Tibial artery (tissue), 4 donors: ENCODE measurements around the gene GANAB.
"Not testable (repeated sequence)": the region's sequence is repeated elsewhere in the genome, so short reads cannot be mapped to it uniquely, and the experiment has no call there.

Source experiments
- DNase-seq, 2 donors: peaks; one replicate each; pipeline ENCODE4 v3.0.0-alpha.2; 2019
- H3K27ac ChIP-seq, 2 donors: fragments of 200-600 bp; sonication (generic) in 1 of 2; 1 replicate in 1 of 2; 2 replicates in 1 of 2; pipeline ENCODE4 v1.5.1; 2018 to 2019; ENCODE audit warnings: mild to moderate bottlenecking in 1 of 2
- H3K27me3 ChIP-seq, 2 donors: fragments of 200-600 bp; sonication (generic) in 1 of 2; one replicate each; pipeline versions ENCODE4 v1.5.1 to v1.6.0; 2016 to 2019
- H3K36me3 ChIP-seq, 3 donors: fragments of 200-600 bp; sonication (generic) in 2 of 3; one replicate each; pipeline ENCODE4 v1.5.1; 2016 to 2019; ENCODE audit warnings: mild to moderate bottlenecking in 2 of 3
- H3K4me1 ChIP-seq, 4 donors: fragments of 200-600 bp; sonication (generic) in 2 of 4; 1 replicate in 3 of 4; 2 replicates in 1 of 4; pipeline ENCODE4 v1.5.1; 2016 to 2019
- H3K4me3 ChIP-seq, 2 donors: fragments of 200-600 bp; sonication (generic) in 1 of 2; 1 replicate in 1 of 2; 2 replicates in 1 of 2; pipeline ENCODE4 v1.5.1; 2018 to 2019; ENCODE audit warnings: mild to moderate bottlenecking in 2 of 2
- H3K9me3 ChIP-seq, 3 donors: fragments of 200-600 bp; sonication (generic) in 1 of 3; one replicate each; pipeline ENCODE4 v1.5.1; 2016 to 2019
- intact Hi-C: fragments of 100-400 bp; cut with DNase I; formaldehyde crosslinking; loops from one replicate; pipeline ENCODE4 v1.15.0; 2023; ENCODE audit warnings: low total_unique reads
- TF ChIP-seq, protein P1 (sequence below), 2 experiments: fragments of 200-600 bp in 1 of 2; fragments of 450-650 bp in 1 of 2; IDR thresholded peaks; one replicate each; pipeline ENCODE4 v1.5.1; 2017 to 2019; ENCODE audit warnings: antibody characterized with exemption in 2 of 2, mild to moderate bottlenecking in 1 of 2, moderate library complexity in 1 of 2

GANAB gene

DNA sequence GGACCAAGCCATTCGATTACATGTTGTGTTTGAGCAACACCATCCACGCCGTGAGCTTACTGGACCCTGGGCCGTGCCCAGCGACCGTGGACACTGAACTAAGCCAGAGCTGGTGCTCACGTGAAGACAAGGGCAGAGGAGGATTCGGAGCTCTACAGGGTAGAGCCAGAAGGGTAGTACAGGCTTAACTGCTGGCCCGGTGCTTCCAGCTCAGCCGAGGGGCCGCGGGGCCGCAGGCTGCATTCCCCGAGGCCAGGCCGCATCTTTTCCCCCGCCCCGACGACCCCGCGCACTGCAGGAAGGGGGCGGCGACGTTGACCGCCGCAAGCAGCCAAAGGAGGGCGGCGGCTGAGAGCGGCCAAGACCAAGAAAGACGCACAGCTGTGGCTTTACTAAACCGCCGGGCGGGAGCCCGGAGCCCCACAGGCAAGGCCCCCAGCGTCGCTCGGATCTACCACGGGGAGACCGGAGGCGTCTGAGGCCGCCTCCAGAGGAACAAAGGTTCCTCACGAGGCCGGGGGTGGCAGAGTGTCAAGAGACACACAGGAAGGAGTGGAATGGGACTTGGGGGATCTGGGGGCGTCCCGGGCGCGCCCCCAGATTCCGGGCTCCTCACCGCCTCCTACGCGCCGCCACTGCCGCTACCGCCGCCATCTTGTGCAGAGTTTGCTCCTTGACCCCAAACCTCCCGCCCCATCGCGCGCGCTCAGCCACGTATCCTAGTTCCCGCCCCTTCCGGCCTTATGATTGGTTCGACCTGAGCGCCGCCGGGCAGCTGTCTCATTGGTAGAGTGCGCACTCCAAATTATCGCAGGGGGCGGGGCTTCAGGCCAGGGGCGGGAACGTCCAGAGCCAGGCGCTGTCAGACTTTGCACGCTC lies at the start of gene GANAB:
TSS of gene GANAB (minus strand) at position 668 of the 879 bp plus-strand sequence. CDS start at position 654, 14 bp downstream.
- Histone ChIP-seq H3K4me1 (peaks cover 0 to 35% (median 25%) of the 10 kb centered on the region in 4 donors), H3K4me3 (peak within 1 kb of the TSS; percentile 89 to 100), H3K27ac (peak within 1 kb of the TSS; percentile 95 to 99), H3K36me3 (peaks cover 32 to 58% (median 35%) of the 10 kb centered on the region in 3 donors), H3K9me3 (no peaks in the 10 kb centered on the region), H3K27me3 (no peaks in the 10 kb centered on the region)
- intact Hi-C loops, result no loop called here
- TF ChIP-seq, protein P1, sequence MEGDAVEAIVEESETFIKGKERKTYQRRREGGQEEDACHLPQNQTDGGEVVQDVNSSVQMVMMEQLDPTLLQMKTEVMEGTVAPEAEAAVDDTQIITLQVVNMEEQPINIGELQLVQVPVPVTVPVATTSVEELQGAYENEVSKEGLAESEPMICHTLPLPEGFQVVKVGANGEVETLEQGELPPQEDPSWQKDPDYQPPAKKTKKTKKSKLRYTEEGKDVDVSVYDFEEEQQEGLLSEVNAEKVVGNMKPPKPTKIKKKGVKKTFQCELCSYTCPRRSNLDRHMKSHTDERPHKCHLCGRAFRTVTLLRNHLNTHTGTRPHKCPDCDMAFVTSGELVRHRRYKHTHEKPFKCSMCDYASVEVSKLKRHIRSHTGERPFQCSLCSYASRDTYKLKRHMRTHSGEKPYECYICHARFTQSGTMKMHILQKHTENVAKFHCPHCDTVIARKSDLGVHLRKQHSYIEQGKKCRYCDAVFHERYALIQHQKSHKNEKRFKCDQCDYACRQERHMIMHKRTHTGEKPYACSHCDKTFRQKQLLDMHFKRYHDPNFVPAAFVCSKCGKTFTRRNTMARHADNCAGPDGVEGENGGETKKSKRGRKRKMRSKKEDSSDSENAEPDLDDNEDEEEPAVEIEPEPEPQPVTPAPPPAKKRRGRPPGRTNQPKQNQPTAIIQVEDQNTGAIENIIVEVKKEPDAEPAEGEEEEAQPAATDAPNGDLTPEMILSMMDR (IDR thresholded peaks at IDR 0.05), result no peak
- peak; percentile 99 to 100 for DNase-seq

DNA sequence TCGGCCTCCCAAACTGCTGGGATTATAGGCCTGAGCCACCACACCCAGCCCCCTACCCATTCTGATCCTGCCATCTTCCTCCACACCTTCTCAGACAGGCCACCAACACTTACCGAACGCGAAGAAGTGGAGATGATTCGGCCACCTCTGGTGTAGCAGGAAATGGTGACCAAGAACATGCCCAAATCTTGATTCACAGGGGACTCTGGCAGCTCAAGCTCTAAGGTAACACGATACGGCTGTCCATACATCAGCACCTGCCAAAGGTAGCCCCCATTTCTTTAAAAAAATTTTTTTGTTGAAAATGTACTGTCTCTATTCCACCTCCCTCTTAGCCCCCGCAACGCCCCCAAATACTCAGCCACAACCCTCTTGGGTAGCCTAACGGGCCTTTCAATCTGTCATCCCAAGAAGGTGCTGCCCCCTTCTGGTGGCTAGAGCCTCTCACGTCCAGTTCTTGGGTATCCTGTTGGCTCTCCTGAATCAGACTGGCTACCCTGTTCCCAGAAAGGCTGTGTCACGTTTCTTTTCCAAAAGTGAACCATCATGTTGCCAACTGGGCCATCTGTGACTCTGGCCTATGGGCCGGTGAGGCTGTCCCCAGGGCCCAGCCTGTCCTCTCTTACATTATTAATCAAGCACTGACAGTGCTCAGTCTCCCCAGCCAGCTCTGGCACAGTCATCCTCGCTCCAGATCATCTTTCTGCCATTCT lies 48.2 kb upstream of the GANAB start:
- Histone ChIP-seq H3K4me1 (peaks cover 0 to 7% (median 0%) of the 10 kb centered on the region in 4 donors), H3K27me3 (no peaks in the 10 kb centered on the region), H3K4me3 (no peak overlapping the region), H3K36me3 (peaks cover 23 to 47% (median 30%) of the 10 kb centered on the region in 3 donors), H3K27ac (no peak overlapping the region), H3K9me3 (no peaks in the 10 kb centered on the region)
- DNase-seq, result peak; percentile 86 to 88
- TF ChIP-seq, protein P1 (IDR thresholded peaks at IDR 0.05), result peak; percentile 76 to 87
- intact Hi-C loops, result loop anchor here (10.0 kb wide), 1 partner anchor 300 kb away; no protein-coding TSS in a partner anchor

DNA sequence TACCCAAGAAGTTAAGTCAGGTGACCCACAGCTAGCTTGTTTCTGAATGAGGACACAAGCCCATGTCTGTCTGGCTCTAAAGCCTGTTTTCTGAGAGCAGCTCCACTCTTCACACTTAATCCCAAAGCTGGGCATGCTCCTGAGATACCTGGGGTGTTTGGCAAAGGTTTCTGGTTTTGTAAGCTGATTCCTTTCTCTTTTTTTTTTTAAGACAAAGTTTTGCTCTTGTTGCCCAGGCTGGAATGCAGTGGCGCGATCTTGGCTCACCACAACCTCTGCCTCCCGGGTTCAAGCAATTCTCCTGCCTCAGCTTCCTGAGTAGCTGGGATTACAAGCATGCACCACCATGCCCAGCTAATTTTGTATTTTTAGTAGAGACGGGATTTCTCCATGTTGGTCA lies 47.2 kb upstream of the GANAB start:
- H3K36me3 ChIP-seq, result peaks cover 23 to 48% (median 30%) of the 10 kb centered on the region in 3 donors
- intact Hi-C loops, result loop anchor here (10.0 kb wide), 1 partner anchor 299 kb away; no protein-coding TSS in a partner anchor
- not testable (repeated sequence) for DNase-seq, H3K27me3 ChIP-seq, H3K27ac ChIP-seq, H3K4me3 ChIP-seq, H3K9me3 ChIP-seq
- peaks cover 0 to 11% (median 0%) of the 10 kb centered on the region in 4 donors for H3K4me1 ChIP-seq

DNA sequence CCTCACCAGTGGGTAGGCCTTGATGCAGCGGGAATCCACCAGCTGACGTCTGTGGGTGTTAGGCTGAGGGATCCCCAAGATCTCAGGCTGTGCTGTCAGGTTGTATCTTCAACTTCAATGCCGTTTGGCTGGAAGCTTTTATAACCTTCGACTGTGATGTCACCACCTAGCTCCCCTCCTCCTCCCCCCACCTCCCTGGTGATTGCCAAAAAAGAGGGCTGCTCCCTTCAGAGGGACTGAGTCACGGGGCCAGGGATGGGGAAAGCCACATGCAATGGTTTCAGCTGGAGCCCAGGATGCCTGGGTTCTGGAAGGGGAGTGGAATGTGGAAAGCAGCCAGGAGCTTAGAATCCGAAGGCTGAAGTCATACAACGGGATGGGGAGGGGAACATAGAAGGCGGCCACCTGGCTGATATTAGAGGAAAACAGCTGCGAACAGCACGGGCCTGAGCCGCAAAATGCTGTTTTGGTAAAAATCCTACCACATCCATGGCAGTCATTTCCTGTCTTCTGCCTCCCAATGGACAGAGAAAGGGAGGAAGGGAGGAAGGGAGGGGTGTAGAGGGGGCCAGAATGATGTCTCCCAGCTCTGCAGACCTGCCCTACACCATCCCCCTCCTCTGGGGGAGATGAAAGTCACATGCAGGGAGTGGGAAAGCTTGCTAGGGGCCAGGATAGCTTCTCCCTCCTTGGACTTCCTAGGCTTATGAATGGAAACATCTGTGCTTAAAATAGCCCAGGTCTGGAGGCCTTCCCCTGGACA lies 43.2 kb upstream of the GANAB start, which contains the start of gene LRRN4CL:
TSS of gene LRRN4CL (minus strand) at position 110 of the 763 bp plus-strand sequence. CDS start 1,022 bp downstream, outside the sequence.
- H3K27me3 ChIP-seq, result peaks cover 0 to 16% of the 10 kb centered on the region in 2 donors
- DNase-seq, result peak; percentile 86 to 90
- intact Hi-C loops, result loop anchor here (10.0 kb wide), 1 partner anchor 295 kb away; no protein-coding TSS in a partner anchor
- H3K4me1 ChIP-seq, result peaks cover 0 to 15% (median 4%) of the 10 kb centered on the region in 4 donors
- peak within 1 kb of the TSS in 1 of 2 donors; percentile 18 for H3K27ac ChIP-seq
- peak within 1 kb of the TSS in 1 of 2 donors; percentile 22 for H3K4me3 ChIP-seq
- H3K36me3 ChIP-seq, result peaks cover 23 to 48% (median 30%) of the 10 kb centered on the region in 3 donors
- H3K9me3 ChIP-seq, result no peaks in the 10 kb centered on the region
- TF ChIP-seq, protein P1 (IDR thresholded peaks at IDR 0.05), result no peak

DNA sequence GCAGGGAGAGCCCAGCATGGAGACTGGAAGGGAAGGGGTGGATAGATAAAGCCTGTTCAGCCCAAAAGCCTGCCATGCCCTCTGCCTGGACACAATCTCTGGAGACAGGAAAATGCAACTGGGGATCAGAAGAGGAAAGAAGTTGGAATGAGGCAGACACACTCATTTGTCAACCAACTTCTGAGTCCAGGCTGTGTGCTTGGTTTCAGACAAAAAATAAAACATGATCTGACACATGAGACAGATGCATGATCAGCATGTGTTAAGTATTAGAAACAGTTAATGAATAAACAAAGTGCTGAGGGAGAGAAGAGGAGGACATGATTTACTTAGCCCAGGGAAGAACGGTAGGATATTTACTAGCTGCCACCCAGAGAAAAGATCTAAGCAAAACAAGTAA lies 42.1 kb upstream of the GANAB start:
- TF ChIP-seq, protein P1 (IDR thresholded peaks at IDR 0.05), result no peak
- Histone ChIP-seq H3K4me3 (peak overlapping the region in 1 of 2 donors; percentile 22), H3K36me3 (peaks cover 22 to 40% (median 28%) of the 10 kb centered on the region in 3 donors), H3K27ac (no peak overlapping the region), H3K27me3 (peaks cover 0 to 16% of the 10 kb centered on the region in 2 donors), H3K9me3 (no peaks in the 10 kb centered on the region), H3K4me1 (peaks cover 0 to 15% (median 4%) of the 10 kb centered on the region in 4 donors)
- no peak for DNase-seq
- intact Hi-C loops, result no loop called here
